Stimulated activated naive CD8-positive, alpha-beta T cell treated with anti-CD3 and anti-CD28 coated beads, Interleukin-15, Interleukin-2, amounts not matched to agents 100 ng/mL and 50 ng/mL, for 24 hours (primary cell): Measurements from ENCODE around the gene GUCY2D.
A peak's percentile ranks its signal among the peaks of the same experiment; 100 is the strongest.
"Not testable (repeated sequence)": the region's sequence is repeated elsewhere in the genome, so short reads cannot be mapped to it uniquely, and the experiment has no call there.

Source experiments
- H3K27ac Mint-ChIP-seq: one replicate; pipeline ENCODE4 v1.8.0; 2021; ENCODE audit warnings: mild to moderate bottlenecking, mixed read lengths
- H3K27me3 Mint-ChIP-seq: one replicate; pipeline ENCODE4 v1.8.0; 2021; ENCODE audit warnings: mixed read lengths
- H3K36me3 Mint-ChIP-seq: one replicate; pipeline ENCODE4 v1.8.0; 2021; ENCODE audit warnings: low read depth, mixed read lengths
- H3K4me1 Mint-ChIP-seq: one replicate; pipeline ENCODE4 v1.8.0; 2021; ENCODE audit warnings: low read depth, mixed read lengths
- H3K4me3 Mint-ChIP-seq: one replicate; pipeline ENCODE4 v1.8.0; 2021; ENCODE audit warnings: mild to moderate bottlenecking, mixed read lengths
- H3K9me3 Mint-ChIP-seq: one replicate; pipeline ENCODE4 v1.8.0; 2021; ENCODE audit warnings: mixed read lengths

The GUCY2D gene

GRCh38 chr17:8056976-8057625 lies 54.7 kb downstream of the GUCY2D start:
- H3K27ac Mint-ChIP-seq: no peak overlapping the region
- H3K4me1 Mint-ChIP-seq: peaks cover 26% of the 10 kb centered on the region
- H3K4me3 Mint-ChIP-seq: no peak overlapping the region

GRCh38 chr17:8057691-8058114 lies 55.3 kb downstream of the GUCY2D start:
- H3K36me3 Mint-ChIP-seq: no peaks in the 10 kb centered on the region
- H3K4me1 Mint-ChIP-seq: peaks cover 26% of the 10 kb centered on the region
- H3K4me3 Mint-ChIP-seq: no peak overlapping the region
- peaks cover 62% of the 10 kb centered on the region for H3K27me3 Mint-ChIP-seq
- H3K27ac Mint-ChIP-seq: no peak overlapping the region
- no peaks in the 10 kb centered on the region for H3K9me3 Mint-ChIP-seq

More at GRCh38 chr17:8056976-8057625, 54.7 kb downstream of the GUCY2D start:
- Mint-ChIP-seq H3K27me3 (peaks cover 56% of the 10 kb centered on the region), H3K9me3 (no peaks in the 10 kb centered on the region), H3K36me3 (no peaks in the 10 kb centered on the region)

GRCh38 chr17:8059131-8059530 lies 56.7 kb downstream of the GUCY2D start:
- H3K4me3 Mint-ChIP-seq: no peak overlapping the region
- peaks cover 71% of the 10 kb centered on the region for H3K27me3 Mint-ChIP-seq
- H3K27ac Mint-ChIP-seq: no peak overlapping the region
- no peaks in the 10 kb centered on the region for H3K36me3 Mint-ChIP-seq
- peaks cover 26% of the 10 kb centered on the region for H3K4me1 Mint-ChIP-seq
- no peaks in the 10 kb centered on the region for H3K9me3 Mint-ChIP-seq

- H3K4me3 Mint-ChIP-seq: no peak overlapping the region
- H3K27ac Mint-ChIP-seq: peak overlapping the region; percentile 4
- H3K36me3 Mint-ChIP-seq: no peaks in the 10 kb centered on the region
- H3K9me3 Mint-ChIP-seq: no peaks in the 10 kb centered on the region
- H3K4me1 Mint-ChIP-seq: peaks cover 25% of the 10 kb centered on the region
- H3K27me3 Mint-ChIP-seq: peaks cover 74% of the 10 kb centered on the region
Observed at GRCh38 chr17:8060274-8060673, 57.9 kb downstream of the GUCY2D start.

- not testable (repeated sequence) for H3K36me3 Mint-ChIP-seq, H3K4me3 Mint-ChIP-seq, H3K9me3 Mint-ChIP-seq, H3K4me1 Mint-ChIP-seq, H3K27ac Mint-ChIP-seq
- peaks cover 65% of the 10 kb centered on the region for H3K27me3 Mint-ChIP-seq
Observed at GRCh38 chr17:8061851-8062250, 59.4 kb downstream of the GUCY2D start.

- Mint-ChIP-seq H3K4me1 (peaks cover 4% of the 10 kb centered on the region), H3K4me3 (no peak overlapping the region), H3K27me3 (peaks cover 61% of the 10 kb centered on the region), H3K36me3 (no peaks in the 10 kb centered on the region), H3K9me3 (no peaks in the 10 kb centered on the region), H3K27ac (no peak overlapping the region)
Observed at GRCh38 chr17:8062435-8062806, 60.0 kb downstream of the GUCY2D start.

GRCh38 chr17:8062807-8063483 lies 60.5 kb downstream of the GUCY2D start:
- Mint-ChIP-seq H3K4me3 (no peak overlapping the region), H3K9me3 (no peaks in the 10 kb centered on the region), H3K4me1 (no peaks in the 10 kb centered on the region), H3K27ac (no peak overlapping the region), H3K27me3 (peaks cover 56% of the 10 kb centered on the region), H3K36me3 (no peaks in the 10 kb centered on the region)

GRCh38 chr17:8063761-8064534 lies 61.5 kb downstream of the GUCY2D start:
- Mint-ChIP-seq H3K9me3 (no peaks in the 10 kb centered on the region), H3K27ac (no peak overlapping the region), H3K4me1 (no peaks in the 10 kb centered on the region), H3K4me3 (no peak overlapping the region), H3K36me3 (no peaks in the 10 kb centered on the region), H3K27me3 (peaks cover 56% of the 10 kb centered on the region)

- Mint-ChIP-seq H3K27ac (no peak overlapping the region), H3K36me3 (no peaks in the 10 kb centered on the region), H3K4me3 (no peak overlapping the region), H3K27me3 (peaks cover 49% of the 10 kb centered on the region), H3K9me3 (no peaks in the 10 kb centered on the region), H3K4me1 (no peaks in the 10 kb centered on the region)
Observed at GRCh38 chr17:8064561-8065019, 62.2 kb downstream of the GUCY2D start.

GRCh38 chr17:8066841-8067775 lies 64.7 kb downstream of the GUCY2D start:
- H3K4me3 Mint-ChIP-seq: no peak overlapping the region
- H3K36me3 Mint-ChIP-seq: no peaks in the 10 kb centered on the region
- H3K27me3 Mint-ChIP-seq: peaks cover 41% of the 10 kb centered on the region
- no peak overlapping the region for H3K27ac Mint-ChIP-seq
- no peaks in the 10 kb centered on the region for H3K9me3 Mint-ChIP-seq
- peaks cover under 1% of the 10 kb centered on the region for H3K4me1 Mint-ChIP-seq

- Mint-ChIP-seq H3K27me3 (peaks cover 41% of the 10 kb centered on the region), H3K4me3 (no peak overlapping the region), H3K4me1 (peaks cover 7% of the 10 kb centered on the region), H3K36me3 (no peaks in the 10 kb centered on the region), H3K9me3 (no peaks in the 10 kb centered on the region), H3K27ac (no peak overlapping the region)
Observed at GRCh38 chr17:8067806-8068205, 65.4 kb downstream of the GUCY2D start.

- no peak overlapping the region for H3K27ac Mint-ChIP-seq
- H3K27me3 Mint-ChIP-seq: peaks cover 39% of the 10 kb centered on the region
- no peaks in the 10 kb centered on the region for H3K36me3 Mint-ChIP-seq
- peaks cover 19% of the 10 kb centered on the region for H3K4me1 Mint-ChIP-seq
- no peak overlapping the region for H3K4me3 Mint-ChIP-seq
- no peaks in the 10 kb centered on the region for H3K9me3 Mint-ChIP-seq
Observed at GRCh38 chr17:8068736-8069586, 66.5 kb downstream of the GUCY2D start.

- Mint-ChIP-seq H3K9me3 (no peaks in the 10 kb centered on the region), H3K4me1 (peaks cover 22% of the 10 kb centered on the region), H3K27ac (no peak overlapping the region), H3K27me3 (peaks cover 42% of the 10 kb centered on the region), H3K4me3 (no peak overlapping the region), H3K36me3 (no peaks in the 10 kb centered on the region)
Observed at GRCh38 chr17:8069587-8069860, 67.1 kb downstream of the GUCY2D start.
